Activated T-helper 17 cell treated with anti-CD3 and anti-CD28 coated beads, Interleukin-2, amount 50 U/mL, for 72 hours (primary cell): ENCODE results near the gene S100A8. TPM values are rescaled to one million over a fixed set of nuclear protein-coding genes. Genes with fewer than 3 reads are reported as not detected.

Source experiments
- ATAC-seq: fragments of 150-1000 bp; cut with Tn5 transposase; replicated peaks from 2 replicates; pipeline ENCODE4 v1.10.0; 2021; ENCODE audit warnings: mild to moderate bottlenecking, moderate library complexity
- H3K27ac Mint-ChIP-seq: one replicate; pipeline ENCODE4 v1.8.0; 2022; ENCODE audit warnings: mixed read lengths
- H3K27me3 Mint-ChIP-seq: one replicate; pipeline ENCODE4 v1.8.0; 2022; ENCODE audit warnings: mixed read lengths
- H3K36me3 Mint-ChIP-seq: one replicate; pipeline ENCODE4 v1.8.0; 2022; ENCODE audit warnings: low read depth, mild to moderate bottlenecking, mixed read lengths
- H3K4me1 Mint-ChIP-seq: one replicate; pipeline ENCODE4 v1.8.0; 2022; ENCODE audit warnings: mixed read lengths
- H3K4me3 Mint-ChIP-seq: one replicate; pipeline ENCODE4 v1.8.0; 2022; ENCODE audit warnings: mild to moderate bottlenecking, mixed read lengths
- H3K9me3 Mint-ChIP-seq: one replicate; pipeline ENCODE4 v1.8.0; 2022; ENCODE audit warnings: mixed read lengths
- total RNA-seq, 2 donors: library from RNA; stranded (reverse); gene quantifications; one replicate each; pipeline ENCODE4 v1.2.3, GENCODE V29; 2022

The S100A8 gene
- total RNA-seq, 2 donors from 2014 or later: not detected

DNA sequence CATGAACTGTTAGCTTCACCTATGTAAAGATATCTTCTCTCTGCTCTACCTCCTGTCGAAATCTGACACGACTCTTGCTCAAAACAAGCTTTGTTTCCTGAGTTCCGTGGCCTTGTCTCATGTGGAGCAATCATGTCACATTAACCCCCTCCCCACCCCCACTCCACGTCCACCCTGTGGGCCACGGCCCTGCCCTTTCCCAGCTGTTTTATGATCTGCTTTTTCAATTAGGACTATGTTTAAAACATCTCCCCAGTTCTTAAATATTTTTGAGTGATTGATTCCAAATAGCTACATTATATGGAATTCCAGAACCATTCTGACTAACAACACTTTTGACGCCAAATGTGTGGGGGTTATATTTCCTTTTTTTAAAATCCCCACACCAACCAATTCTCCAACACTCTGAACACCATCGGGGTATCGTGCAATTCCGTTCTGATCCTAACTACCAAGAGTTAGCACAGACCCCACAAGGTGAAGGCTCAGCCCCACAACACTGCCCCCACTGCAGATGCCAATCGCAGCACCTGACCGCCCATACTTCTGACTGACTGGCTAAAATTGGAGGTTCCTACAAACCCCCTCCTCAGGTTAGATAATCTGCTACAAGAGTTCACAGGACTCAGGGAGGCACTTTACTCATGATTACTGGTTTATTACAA, 12.7 kb upstream of the S100A8 start:
- peaks cover 6% of the 10 kb centered on the region for H3K27me3 Mint-ChIP-seq
- no peak overlapping the region for H3K27ac Mint-ChIP-seq

DNA sequence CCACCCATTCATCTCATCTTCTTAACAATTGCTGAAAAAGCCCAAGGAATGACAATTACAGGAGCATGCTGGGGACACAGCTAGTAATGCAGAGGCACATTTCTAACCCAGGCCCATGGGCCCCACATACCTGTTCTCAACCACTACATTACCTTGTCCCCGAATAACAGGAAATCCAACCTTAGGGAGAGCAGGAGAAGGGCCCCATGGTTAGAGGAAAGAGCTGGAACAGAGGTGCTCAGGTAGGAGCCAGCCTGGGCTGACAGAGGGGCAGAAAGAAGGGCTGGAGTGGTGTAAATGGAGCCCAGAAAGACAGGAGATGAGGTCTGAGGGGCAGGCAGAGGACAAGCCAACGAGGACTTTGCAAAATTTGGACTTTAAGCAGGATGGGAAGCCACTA, 11.4 kb upstream of the S100A8 start:
- no peak for ATAC-seq

More for the DNA sequence above, 12.7 kb upstream of the S100A8 start:
- H3K4me3 Mint-ChIP-seq: no peak overlapping the region
- H3K9me3 Mint-ChIP-seq: no peaks in the 10 kb centered on the region
- ATAC-seq: no peak
- H3K36me3 Mint-ChIP-seq: no peaks in the 10 kb centered on the region
- H3K4me1 Mint-ChIP-seq: peaks cover 13% of the 10 kb centered on the region

DNA sequence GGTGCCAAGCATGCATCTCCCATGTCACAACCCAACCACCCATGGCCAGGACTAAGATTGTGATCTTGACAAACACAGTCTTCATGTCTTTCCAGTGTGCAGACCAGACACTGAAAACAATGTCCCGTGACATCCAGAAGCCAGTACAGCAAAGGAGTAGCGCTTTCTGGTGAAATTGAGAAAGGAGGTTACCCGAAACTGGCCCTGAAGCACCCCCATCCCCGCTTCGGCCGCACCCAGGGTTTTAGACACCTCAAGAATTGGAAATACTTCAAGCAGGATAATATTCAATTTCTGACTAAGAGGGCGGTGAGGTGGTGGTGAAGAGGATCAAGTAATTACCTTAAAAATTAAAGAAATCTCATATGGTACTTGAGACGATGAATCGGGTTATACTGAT, 10.6 kb upstream of the S100A8 start:
- no peaks in the 10 kb centered on the region for H3K36me3 Mint-ChIP-seq
- H3K4me3 Mint-ChIP-seq: no peak overlapping the region

More for the DNA sequence above, 11.4 kb upstream of the S100A8 start:
- peaks cover 13% of the 10 kb centered on the region for H3K4me1 Mint-ChIP-seq
- no peaks in the 10 kb centered on the region for H3K36me3 Mint-ChIP-seq
- H3K4me3 Mint-ChIP-seq: no peak overlapping the region
- no peaks in the 10 kb centered on the region for H3K9me3 Mint-ChIP-seq
- no peaks in the 10 kb centered on the region for H3K27me3 Mint-ChIP-seq
- H3K27ac Mint-ChIP-seq: no peak overlapping the region

DNA sequence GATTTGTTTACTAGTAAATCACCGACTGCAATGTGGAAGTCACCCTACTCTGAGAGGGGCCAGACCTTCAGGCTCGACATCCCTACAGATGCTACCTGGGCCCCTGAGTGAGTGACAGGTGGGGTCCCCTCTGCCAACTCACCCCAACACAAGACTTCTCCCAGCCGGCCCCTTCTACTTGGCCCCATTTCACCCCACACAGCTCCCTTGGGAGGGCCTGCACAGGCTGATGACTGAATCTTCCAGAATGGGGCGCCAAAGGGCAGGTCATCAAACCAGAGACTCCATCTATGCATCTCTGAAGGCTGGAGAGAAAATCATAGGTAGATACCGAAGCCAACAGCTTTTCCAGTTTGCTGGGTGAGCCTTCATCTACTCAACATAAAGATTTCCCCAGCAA, 9.4 kb upstream of the S100A8 start:
- Mint-ChIP-seq H3K27ac (no peak overlapping the region), H3K4me3 (no peak overlapping the region), H3K9me3 (no peaks in the 10 kb centered on the region), H3K4me1 (peaks cover 3% of the 10 kb centered on the region), H3K36me3 (no peaks in the 10 kb centered on the region), H3K27me3 (peaks cover 7% of the 10 kb centered on the region)
- ATAC-seq: no peak

More for the DNA sequence above, 10.6 kb upstream of the S100A8 start:
- Mint-ChIP-seq H3K27me3 (no peaks in the 10 kb centered on the region), H3K9me3 (no peaks in the 10 kb centered on the region), H3K4me1 (peaks cover 8% of the 10 kb centered on the region), H3K27ac (no peak overlapping the region)
- no peak for ATAC-seq

DNA sequence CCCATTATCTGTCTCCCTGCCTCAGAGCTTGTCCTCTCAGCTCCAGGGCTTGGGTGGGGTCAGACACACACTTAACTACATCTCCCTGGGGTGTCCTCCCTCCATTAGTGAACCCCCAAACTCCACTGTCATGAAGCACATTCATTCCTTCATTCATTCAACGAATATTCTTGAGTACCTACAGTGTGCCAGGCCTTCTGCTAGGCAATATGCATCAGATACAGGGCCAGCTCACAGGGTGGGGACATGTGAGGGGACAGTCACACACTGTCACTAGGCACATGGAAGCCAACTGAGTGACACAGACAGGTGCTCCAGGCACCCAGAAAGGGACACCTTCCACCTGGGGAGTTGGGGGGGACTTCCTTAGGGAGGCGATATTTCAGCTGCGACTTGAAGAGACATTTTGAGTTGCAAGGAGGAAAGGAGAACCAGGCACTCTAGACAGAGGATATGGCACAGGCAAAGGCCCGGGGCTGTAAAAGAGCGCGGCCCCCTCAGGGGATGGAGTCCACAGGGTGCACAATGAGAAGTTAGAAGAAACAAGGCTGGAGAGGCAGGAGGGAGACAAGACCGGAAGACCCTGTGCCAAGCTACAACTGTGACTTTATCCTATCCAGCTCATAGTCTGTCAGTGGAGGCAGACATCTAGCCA, 8.7 kb upstream of the S100A8 start:
- no peaks in the 10 kb centered on the region for H3K36me3 Mint-ChIP-seq
- H3K27me3 Mint-ChIP-seq: peaks cover 9% of the 10 kb centered on the region
- ATAC-seq: no peak
- H3K27ac Mint-ChIP-seq: no peak overlapping the region
- H3K4me1 Mint-ChIP-seq: peaks cover under 1% of the 10 kb centered on the region
- H3K4me3 Mint-ChIP-seq: no peak overlapping the region
- no peaks in the 10 kb centered on the region for H3K9me3 Mint-ChIP-seq

DNA sequence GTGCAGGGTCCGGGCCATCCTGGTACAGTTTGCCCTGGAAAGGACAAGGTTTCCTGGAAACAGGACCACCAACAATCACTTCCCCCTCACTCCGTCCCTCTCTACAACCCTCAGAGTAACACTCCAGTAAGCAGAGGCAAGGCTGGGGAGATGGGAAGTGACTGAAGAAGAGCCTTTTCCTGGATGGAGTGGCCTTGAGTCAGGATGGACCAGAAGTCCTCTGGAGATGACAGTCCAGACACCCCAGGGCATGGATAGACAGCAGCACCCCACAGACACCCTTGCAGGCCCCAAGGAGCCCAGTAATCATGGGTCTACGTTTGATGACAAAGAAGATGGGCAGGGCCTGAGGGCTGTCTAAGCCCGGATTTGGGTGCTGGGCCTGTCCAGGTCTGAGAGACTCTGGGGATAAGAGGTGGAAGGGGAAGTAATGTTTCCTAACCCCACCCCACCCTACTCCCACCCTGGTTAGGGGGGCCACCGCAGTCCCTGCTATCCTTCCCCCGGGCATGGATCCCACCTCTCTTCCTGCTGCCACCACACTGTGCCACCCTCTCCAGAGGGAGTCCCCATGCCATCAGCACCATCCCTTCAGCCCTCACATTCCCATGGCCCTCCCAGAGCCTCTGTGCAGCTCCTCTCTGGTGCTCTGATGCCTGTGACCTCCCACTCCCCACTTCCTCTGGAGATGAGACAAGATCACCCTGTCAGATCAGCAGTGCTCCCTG, 7.2 kb upstream of the S100A8 start:
- Mint-ChIP-seq H3K36me3 (no peaks in the 10 kb centered on the region), H3K9me3 (no peaks in the 10 kb centered on the region), H3K27ac (no peak overlapping the region), H3K27me3 (peaks cover 13% of the 10 kb centered on the region), H3K4me3 (no peak overlapping the region), H3K4me1 (no peaks in the 10 kb centered on the region)
- ATAC-seq: no peak

DNA sequence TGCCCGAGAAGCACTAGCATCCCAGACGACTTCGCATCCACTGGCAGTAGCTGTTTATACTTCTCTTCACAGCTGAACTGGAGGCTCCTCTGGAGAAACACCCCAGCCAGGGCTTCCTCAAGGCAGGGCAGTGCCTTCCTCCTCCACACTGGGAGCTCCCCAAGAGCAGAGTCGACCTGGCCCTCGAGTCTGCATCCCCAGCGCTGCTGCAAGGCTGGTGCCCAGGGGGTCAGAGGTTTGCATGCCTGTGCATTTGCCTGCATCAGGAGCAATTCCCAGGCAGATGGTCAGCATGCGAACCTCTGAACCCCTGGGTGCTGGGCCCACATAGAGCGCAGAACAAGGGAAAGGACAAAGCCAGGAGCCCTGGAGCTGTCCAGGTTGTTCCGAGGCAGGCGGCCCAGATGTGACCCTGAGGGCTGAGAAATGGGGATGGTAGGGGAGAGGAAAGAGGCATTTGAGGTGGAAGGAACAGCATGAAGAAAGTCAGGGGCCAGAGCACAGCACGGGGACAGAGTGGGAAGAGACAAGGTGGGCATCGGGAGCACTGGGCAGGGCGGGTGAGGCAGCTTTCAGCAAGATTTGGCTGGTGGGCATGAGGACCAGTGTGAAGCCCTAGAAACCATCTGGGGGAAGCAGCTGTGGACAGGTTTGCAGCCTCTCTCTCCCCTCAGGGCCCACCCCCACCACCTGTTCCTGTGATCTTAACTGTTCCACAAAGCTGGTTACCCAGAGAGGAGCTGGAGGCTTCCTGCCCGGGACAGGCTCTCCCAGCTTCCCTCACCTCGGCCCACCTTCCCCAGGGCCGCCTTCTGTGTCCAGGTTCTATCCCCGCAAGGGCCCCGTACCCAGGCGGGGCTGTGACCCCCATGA, 6.4 kb upstream of the S100A8 start:
- no peak for ATAC-seq
- no peak overlapping the region for H3K27ac Mint-ChIP-seq
- H3K9me3 Mint-ChIP-seq: no peaks in the 10 kb centered on the region
- H3K4me1 Mint-ChIP-seq: no peaks in the 10 kb centered on the region
- peaks cover 15% of the 10 kb centered on the region for H3K27me3 Mint-ChIP-seq
- no peaks in the 10 kb centered on the region for H3K36me3 Mint-ChIP-seq
- no peak overlapping the region for H3K4me3 Mint-ChIP-seq

DNA sequence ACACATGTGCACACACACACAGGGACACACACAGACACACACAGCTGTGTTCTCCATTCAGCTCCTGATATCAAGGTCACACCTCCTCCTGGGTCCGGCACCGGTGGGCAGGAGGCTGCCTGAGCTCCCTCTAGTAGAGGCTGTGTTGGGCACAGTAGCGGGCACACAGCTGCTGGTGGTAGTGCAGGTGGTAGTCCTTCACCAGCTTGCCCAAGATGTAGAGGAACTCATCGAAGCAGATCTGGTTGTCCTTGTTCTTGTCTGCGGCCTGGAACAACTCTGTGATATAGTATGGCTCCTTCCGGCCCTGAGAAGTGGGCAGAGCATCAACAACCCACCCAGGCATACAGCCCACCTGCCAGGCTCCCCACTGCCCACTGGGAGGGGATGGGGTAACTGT, 5.6 kb upstream of the S100A8 start:
- peaks cover 15% of the 10 kb centered on the region for H3K27me3 Mint-ChIP-seq
- no peaks in the 10 kb centered on the region for H3K9me3 Mint-ChIP-seq
- H3K36me3 Mint-ChIP-seq: no peaks in the 10 kb centered on the region
- H3K4me3 Mint-ChIP-seq: no peak overlapping the region
- ATAC-seq: no peak
- H3K4me1 Mint-ChIP-seq: no peaks in the 10 kb centered on the region
- no peak overlapping the region for H3K27ac Mint-ChIP-seq

DNA sequence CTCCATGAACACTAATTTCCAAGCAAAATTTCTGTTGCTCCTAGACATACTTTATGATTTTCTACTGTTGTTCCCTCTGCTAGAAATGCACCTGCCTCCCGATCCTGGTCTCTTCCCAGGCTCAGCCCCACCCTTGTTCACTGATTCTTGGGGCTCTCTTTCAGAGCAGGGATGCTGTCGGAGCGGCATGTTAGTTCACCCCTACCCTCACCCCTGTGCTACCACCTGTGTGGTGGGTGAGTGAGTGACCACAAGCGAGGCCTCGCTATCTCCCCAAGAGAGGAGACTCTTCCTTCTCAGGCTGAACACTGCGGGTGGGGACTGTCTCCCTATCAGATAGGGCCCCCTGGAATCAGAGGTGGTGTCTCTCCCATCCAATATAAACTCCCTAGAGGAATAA, 4.9 kb upstream of the S100A8 start:
- Mint-ChIP-seq H3K27ac (no peak overlapping the region), H3K4me3 (no peak overlapping the region), H3K9me3 (no peaks in the 10 kb centered on the region), H3K36me3 (no peaks in the 10 kb centered on the region), H3K4me1 (no peaks in the 10 kb centered on the region), H3K27me3 (peaks cover 15% of the 10 kb centered on the region)
- no peak for ATAC-seq

DNA sequence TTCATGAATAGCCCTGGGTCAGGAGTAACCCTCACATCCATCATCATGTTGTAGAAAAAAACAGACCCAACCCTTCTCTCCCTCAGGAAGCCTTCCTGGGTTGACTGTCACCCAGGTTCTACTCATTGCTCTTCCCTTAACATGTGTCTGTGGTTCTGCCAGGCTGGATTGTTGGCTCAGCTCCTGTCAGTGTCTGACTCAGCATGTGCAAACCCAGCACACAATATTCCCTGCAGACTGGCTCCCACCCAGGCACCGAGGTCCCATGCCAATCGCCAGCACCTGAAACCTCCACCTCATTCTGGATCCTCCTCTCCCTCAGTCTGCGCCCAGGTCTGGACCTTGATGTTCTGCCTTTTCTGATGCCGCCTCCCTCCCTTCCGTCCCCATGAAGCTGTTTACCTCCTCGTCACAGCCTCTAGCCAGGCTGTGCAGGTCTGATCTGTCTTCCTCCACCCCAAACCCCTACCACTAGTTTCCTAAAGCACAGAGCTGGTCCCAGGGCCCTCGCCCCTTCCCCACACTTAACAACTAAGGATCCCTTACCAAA, 4.3 kb upstream of the S100A8 start:
- Mint-ChIP-seq H3K27ac (no peak overlapping the region), H3K36me3 (no peaks in the 10 kb centered on the region), H3K9me3 (no peaks in the 10 kb centered on the region), H3K4me1 (no peaks in the 10 kb centered on the region), H3K4me3 (no peak overlapping the region), H3K27me3 (peaks cover 15% of the 10 kb centered on the region)
- no peak for ATAC-seq

DNA sequence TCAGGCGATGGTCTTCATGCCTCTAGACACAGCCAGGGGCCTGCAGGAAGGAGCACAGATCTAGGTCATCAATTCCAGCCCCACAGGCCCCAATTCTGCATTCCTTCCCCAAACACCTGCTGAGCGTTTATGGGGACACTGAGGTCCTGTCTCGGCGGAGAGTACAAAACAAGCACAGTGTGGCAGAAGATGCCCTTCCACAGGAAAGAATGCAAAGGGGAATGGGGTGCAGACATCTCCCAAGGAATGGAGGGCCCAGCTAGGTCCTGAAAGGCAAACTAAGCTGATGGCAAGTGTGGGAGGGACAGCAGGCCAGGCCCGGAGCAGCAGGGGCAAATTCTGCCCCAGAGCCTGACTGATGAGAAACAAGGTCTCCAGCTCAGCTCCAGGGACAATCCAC, 3.5 kb upstream of the S100A8 start:
- no peak overlapping the region for H3K4me3 Mint-ChIP-seq
- no peaks in the 10 kb centered on the region for H3K9me3 Mint-ChIP-seq
- H3K27ac Mint-ChIP-seq: no peak overlapping the region
- peaks cover 18% of the 10 kb centered on the region for H3K27me3 Mint-ChIP-seq
- no peaks in the 10 kb centered on the region for H3K36me3 Mint-ChIP-seq
- ATAC-seq: no peak
- H3K4me1 Mint-ChIP-seq: no peaks in the 10 kb centered on the region

DNA sequence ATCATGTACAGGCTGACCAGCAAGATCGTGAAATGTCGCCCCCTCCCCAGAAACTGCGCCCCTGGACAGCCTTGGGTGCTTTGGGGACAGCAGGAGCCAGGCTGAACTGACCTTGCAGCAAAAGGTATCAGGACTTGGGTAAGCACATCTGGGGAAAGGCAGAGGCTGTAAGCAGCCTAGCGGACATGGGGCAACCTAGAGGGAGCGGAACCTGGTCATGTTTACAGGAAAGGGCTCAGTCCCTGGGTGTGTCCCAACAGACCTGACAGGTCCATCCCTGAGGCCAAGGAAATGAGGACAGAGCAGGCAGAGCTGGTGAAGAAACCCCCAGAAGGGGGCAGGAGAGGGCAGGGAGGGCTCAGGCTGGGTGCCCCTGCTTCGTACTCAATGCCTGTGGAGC, 3.1 kb upstream of the S100A8 start:
- Mint-ChIP-seq H3K27me3 (peaks cover 22% of the 10 kb centered on the region), H3K27ac (no peak overlapping the region), H3K36me3 (no peaks in the 10 kb centered on the region), H3K4me3 (no peak overlapping the region), H3K9me3 (no peaks in the 10 kb centered on the region), H3K4me1 (no peaks in the 10 kb centered on the region)
- ATAC-seq: no peak

DNA sequence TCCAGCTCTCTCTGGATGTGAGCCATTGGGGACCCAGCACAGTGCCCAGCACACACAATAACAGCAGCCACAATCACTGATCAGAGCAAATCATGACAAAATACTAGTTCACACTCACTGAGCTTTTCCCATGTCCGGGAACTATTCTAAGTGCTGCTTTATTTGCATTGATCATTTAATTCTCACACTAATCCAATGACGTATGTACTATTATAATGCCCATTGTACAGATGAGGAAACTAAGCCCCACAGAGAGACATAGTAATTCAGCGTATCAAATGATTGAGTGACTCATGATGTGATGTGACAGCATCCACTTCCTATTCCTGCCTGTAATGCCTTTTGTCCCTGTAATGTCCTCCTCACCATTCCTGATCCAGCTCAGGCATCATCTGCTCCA, 1.9 kb upstream of the S100A8 start:
- Mint-ChIP-seq H3K9me3 (no peaks in the 10 kb centered on the region), H3K4me3 (no peak overlapping the region), H3K27me3 (peaks cover 22% of the 10 kb centered on the region), H3K36me3 (no peaks in the 10 kb centered on the region), H3K4me1 (no peaks in the 10 kb centered on the region), H3K27ac (no peak overlapping the region)
- ATAC-seq: no peak

DNA sequence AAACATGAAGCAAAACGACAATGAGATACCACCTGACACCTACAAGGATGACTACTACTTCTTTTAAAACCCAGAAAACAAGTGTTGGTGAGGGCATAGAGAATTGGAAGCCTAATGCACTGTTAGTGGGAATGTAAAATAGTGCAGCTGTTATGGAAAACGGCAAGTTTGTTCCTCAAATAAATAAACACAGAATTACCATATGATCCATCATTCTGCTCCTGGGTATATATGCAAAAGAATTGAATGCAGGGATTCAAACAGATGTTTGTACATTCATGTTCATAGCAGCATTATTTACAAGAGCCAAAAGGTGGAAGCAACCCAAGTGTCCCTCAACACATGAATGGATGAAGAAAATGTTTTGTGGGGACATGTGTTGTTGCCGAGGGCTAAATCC, 1.4 kb upstream of the S100A8 start:
- H3K27ac Mint-ChIP-seq: no peak overlapping the region
- no peak for ATAC-seq
- H3K27me3 Mint-ChIP-seq: peaks cover 22% of the 10 kb centered on the region
- no peaks in the 10 kb centered on the region for H3K4me1 Mint-ChIP-seq
- H3K9me3 Mint-ChIP-seq: no peaks in the 10 kb centered on the region
- no peaks in the 10 kb centered on the region for H3K36me3 Mint-ChIP-seq
- no peak overlapping the region for H3K4me3 Mint-ChIP-seq
